Psoas muscle (tissue), 8 donors: ENCODE measurements around the gene AJAP1. TPM values are rescaled to one million over a fixed set of nuclear protein-coding genes. Genes with fewer than 3 reads are reported as not detected.

Source experiments
- ATAC-seq, 4 donors: fragments of 200-7000 bp; cut with Tn5 transposase; one replicate each; pipeline ENCODE4 v1.9.1; 2020; ENCODE audit warnings: moderate library complexity in 3 of 4, mild to moderate bottlenecking in 2 of 4
- DNase-seq, 2 donors: peaks; one replicate each; pipeline ENCODE4 v3.0.0-alpha.2; 2020
- H3K27ac ChIP-seq: fragments of 200-600 bp; one replicate; pipeline ENCODE4 v1.8.0; 2022
- H3K27me3 ChIP-seq, 3 donors: fragments of 200-600 bp in 1 of 3; one replicate each; pipeline versions ENCODE4 v1.6.1 to v1.8.0; 2013 to 2022; ENCODE audit warnings: low read length in 2 of 3, mild to moderate bottlenecking in 2 of 3, moderate library complexity in 1 of 3; ENCODE audit not compliant: insufficient read depth in 3 of 3
- H3K36me3 ChIP-seq, 2 donors: fragments of 200-600 bp in 1 of 2; one replicate each; pipeline versions ENCODE4 v1.6.1 to v1.8.0; 2013 to 2022; ENCODE audit warnings: low read depth in 1 of 2, mild to moderate bottlenecking in 1 of 2, moderate library complexity in 1 of 2; ENCODE audit not compliant: insufficient read depth in 1 of 2
- H3K4me1 ChIP-seq: fragments of 200-600 bp; one replicate; pipeline ENCODE4 v1.8.0; 2022
- H3K4me3 ChIP-seq: fragments of 200-600 bp; one replicate; pipeline ENCODE4 v1.8.0; 2022; ENCODE audit warnings: mild to moderate bottlenecking
- H3K9me3 ChIP-seq: fragments of 200-600 bp; one replicate; pipeline ENCODE4 v1.8.0; 2022
- WGBS, 3 donors: extraction: QIAGEN DNeasy Blood & Tissue Kit; methylation state at CpG; one replicate each; pipeline versions ENCODE4 v1.1.6 to v1.1.7; 2013; 5-methylcytosine and 5-hydroxymethylcytosine counted together
- intact Hi-C, 2 donors: fragments of 100-400 bp; cut with DNase I; formaldehyde crosslinking; loops; one replicate each; pipeline versions ENCODE4 v1.11.0 to v1.14.2; 2022
- polyA plus RNA-seq, 3 donors: library from polyadenylated mRNA; stranded (reverse); fragments of 200-250 nt; gene quantifications; one replicate each; pipeline ENCODE4 v1.2.3, GENCODE V29; 2013
- total RNA-seq, 4 donors: library from RNA; stranded (reverse); fragmentation: NEBNext Ultra II Directional in 2 of 4; extraction: Animal tissue kit (Norgen Biotek cat#: 25700) in 2 of 4; gene quantifications; one replicate each; pipeline versions ENCODE4 v1.2.1 to v1.2.4, GENCODE V29; 2021 to 2023
- TF ChIP-seq, protein P1 (sequence below): fragments of 200-600 bp; IDR thresholded peaks from one replicate; pipeline ENCODE4 v1.8.0; 2022; ENCODE audit warnings: antibody characterized with exemption
- donor health status: healthy with polysubstance abuse.
- donor health status: DM: no; HTN: no; CAD: no; lungs with moderate emphysema.
- donor health status: Bipolar disorder and iron deficiency.
- donor health status: healthy.
- donor health status: DM: yes; HTN: yes; CAD: no.
- donor health status: DM: no; HTN: no; CAD: no.
- donor health status: DM: no; HTN: no; CAD: no.
- donor health status: DM: yes; HTN: yes; CAD: no.

Gene AJAP1
- total and polyA plus RNA-seq, 7 donors: under 0.01 to 1.4 (median 0.07) TPM

DNA sequence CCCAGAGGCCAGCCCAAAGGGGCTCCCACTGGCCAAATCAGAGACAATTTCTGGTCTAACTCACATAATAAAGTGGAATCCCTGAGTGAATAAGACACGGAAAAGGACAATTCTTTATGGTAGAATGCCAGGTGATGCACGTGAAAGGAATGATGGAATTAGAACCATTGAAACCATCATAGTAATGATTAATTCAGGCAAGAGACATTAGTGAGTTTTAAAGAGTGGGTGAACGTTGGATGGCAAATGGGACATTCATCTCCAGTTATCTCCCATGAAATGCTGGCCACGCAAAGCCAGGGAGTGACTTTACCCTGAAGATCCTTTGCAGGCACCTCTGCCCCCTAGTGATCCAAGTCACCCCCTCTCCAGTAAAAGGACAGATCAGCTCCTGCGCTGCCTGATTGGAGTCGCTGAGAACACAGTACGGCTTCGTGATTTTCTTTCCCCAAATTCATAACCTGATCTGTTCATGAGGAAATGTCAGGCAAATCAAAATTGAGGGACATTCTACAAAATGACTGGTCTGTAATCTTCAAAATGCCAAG, 87.5 kb downstream of the AJAP1 start:
- DNase-seq (no peak), ATAC-seq (no peak)
- Histone ChIP-seq H3K27me3 (peaks cover 0 to 3% (median 0%) of the 10 kb centered on the region in 3 donors), H3K36me3 (no peaks in the 10 kb centered on the region), H3K27ac (no peak overlapping the region), H3K4me1 (no peaks in the 10 kb centered on the region), H3K9me3 (no peaks in the 10 kb centered on the region), H3K4me3 (no peak overlapping the region)
- TF ChIP-seq, protein P1, sequence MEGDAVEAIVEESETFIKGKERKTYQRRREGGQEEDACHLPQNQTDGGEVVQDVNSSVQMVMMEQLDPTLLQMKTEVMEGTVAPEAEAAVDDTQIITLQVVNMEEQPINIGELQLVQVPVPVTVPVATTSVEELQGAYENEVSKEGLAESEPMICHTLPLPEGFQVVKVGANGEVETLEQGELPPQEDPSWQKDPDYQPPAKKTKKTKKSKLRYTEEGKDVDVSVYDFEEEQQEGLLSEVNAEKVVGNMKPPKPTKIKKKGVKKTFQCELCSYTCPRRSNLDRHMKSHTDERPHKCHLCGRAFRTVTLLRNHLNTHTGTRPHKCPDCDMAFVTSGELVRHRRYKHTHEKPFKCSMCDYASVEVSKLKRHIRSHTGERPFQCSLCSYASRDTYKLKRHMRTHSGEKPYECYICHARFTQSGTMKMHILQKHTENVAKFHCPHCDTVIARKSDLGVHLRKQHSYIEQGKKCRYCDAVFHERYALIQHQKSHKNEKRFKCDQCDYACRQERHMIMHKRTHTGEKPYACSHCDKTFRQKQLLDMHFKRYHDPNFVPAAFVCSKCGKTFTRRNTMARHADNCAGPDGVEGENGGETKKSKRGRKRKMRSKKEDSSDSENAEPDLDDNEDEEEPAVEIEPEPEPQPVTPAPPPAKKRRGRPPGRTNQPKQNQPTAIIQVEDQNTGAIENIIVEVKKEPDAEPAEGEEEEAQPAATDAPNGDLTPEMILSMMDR: no peak
- intact Hi-C loops: no loop called here
- 56 to 61% (median 59%) methylated on average over 8 of the region's 8 CpGs for WGBS, 3 donors

DNA sequence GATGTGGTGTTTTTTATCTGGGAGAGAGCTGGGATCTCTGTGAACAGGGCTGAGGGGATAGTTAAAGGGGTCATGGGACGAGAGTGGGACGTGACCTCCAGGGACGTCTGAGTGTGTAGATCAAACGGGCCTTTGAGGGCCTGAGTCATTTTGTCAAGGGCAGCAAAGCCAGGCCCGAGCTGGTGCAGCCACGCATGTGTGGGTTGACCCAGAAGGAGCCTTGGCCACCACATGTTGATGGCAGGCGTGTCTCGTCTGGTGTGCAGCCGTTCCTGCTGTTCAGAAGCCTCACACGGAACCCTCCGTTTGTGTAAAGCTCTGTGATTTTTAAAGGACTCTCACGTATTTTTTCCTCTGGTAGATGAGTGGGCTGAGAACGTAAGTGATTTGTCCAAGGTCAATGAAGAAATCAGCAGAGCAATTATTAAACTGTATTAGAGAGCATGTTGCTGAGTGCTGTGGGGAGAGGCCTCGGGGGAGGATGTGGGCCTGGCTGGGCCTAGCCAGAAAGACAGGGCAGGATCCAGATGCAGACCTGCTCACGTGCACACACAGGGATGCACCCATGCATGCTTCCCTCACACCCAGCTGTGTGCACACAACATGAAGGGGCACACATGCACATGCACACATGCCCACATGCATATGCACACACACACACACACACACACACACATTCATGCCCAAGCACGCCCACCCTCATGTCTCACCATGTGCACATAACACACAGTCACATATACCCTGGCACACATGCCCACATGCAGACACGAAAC, 89.8 kb downstream of the AJAP1 start:
- H3K27me3 ChIP-seq: peaks cover 0 to 2% (median 0%) of the 10 kb centered on the region in 3 donors
- H3K4me1 ChIP-seq: no peaks in the 10 kb centered on the region
- DNase-seq (no peak), ATAC-seq (no peak)
- intact Hi-C loops: no loop called here
- TF ChIP-seq, protein P1: no peak
- H3K4me3 ChIP-seq: no peak overlapping the region
- no peaks in the 10 kb centered on the region for H3K36me3 ChIP-seq
- no peaks in the 10 kb centered on the region for H3K9me3 ChIP-seq
- H3K27ac ChIP-seq: no peak overlapping the region
- WGBS, 3 donors: 74 to 82% (median 80%) methylated on average over 17 of the region's 17 CpGs

DNA sequence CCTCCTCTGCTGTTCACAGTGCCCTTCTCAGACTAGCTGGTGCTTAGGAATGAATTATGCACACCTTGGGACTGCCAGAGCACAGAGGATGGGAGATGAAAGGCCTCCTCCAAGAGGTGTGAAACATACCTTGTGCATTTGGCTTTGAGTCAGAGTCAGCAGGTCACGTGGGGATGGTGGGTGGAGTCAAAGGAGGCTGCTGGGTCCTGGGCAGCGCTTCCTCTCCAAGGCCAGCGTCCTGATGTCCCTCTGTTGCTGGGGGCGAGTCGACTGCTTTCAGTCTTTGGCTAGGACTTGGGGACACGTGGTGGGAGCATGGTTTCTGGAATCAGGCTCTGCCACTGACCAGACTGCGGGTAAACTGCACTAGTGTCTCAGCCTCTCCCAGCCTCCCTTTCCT, 91.2 kb downstream of the AJAP1 start:
- H3K4me1 ChIP-seq: no peaks in the 10 kb centered on the region
- no peaks in the 10 kb centered on the region for H3K36me3 ChIP-seq
- TF ChIP-seq, protein P1: no peak
- H3K4me3 ChIP-seq: no peak overlapping the region
- H3K9me3 ChIP-seq: no peaks in the 10 kb centered on the region
- ATAC-seq: no peak
- intact Hi-C loops: no loop called here
- H3K27me3 ChIP-seq: peaks cover 0 to 2% (median 0%) of the 10 kb centered on the region in 3 donors
- 41 to 49% (median 43%) methylated on average over 7 of the region's 7 CpGs for WGBS, 3 donors
- DNase-seq: no peak
- no peak overlapping the region for H3K27ac ChIP-seq

DNA sequence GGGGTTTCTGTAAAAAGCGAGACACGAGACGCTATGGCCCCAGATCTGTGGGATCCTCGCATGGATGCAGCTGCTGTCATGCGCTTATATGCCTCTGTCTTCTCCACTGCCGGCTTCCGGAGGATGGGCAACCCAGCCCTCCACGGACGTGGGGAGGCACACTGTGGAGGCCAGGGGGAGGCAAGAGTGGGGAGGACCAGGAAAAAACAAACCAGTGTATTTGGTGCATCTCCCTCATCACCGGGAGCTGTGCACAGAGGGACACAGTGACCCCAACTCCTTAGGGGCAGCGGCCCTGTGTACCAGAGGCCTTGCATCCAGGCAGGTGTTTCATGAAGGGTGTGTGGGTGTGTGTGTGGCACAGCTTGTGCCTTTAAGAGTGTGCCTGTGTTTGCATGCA, 95.0 kb downstream of the AJAP1 start:
- TF ChIP-seq, protein P1: no peak
- intact Hi-C loops: no loop called here
- ATAC-seq: no peak

More for the DNA sequence above, 95.0 kb downstream of the AJAP1 start:
- peaks cover 0 to 2% (median 0%) of the 10 kb centered on the region in 3 donors for H3K27me3 ChIP-seq
- no peaks in the 10 kb centered on the region for H3K36me3 ChIP-seq
- no peak for DNase-seq
- H3K4me1 ChIP-seq: no peaks in the 10 kb centered on the region
- no peak overlapping the region for H3K4me3 ChIP-seq
- 80 to 81% (median 80%) methylated on average over 11 of the region's 11 CpGs for WGBS, 3 donors
- no peaks in the 10 kb centered on the region for H3K9me3 ChIP-seq
- no peak overlapping the region for H3K27ac ChIP-seq
